Esophagus muscularis mucosa (tissue), 4 donors: ENCODE results near the gene CORO7. TPM values are rescaled to one million over a fixed set of nuclear protein-coding genes. Genes with fewer than 3 reads are reported as not detected.
A peak's percentile ranks its signal among the peaks of the same experiment; 100 is the strongest.

Experiments used
- DNase-seq: peaks from one replicate; pipeline ENCODE4 v3.0.0-alpha.2; 2017; ENCODE audit errors: extremely low spot score
- H3K27ac ChIP-seq, 4 donors: fragments of 200-600 bp; sonication (generic); replicated peaks in 1 of 4; 1 replicate in 3 of 4; 2 replicates in 1 of 4; pipeline ENCODE4 v1.5.1; 2016 to 2019; ENCODE audit warnings: mild to moderate bottlenecking in 1 of 4
- H3K27me3 ChIP-seq, 4 donors: fragments of 200-600 bp; sonication (generic); one replicate each; pipeline versions ENCODE4 v1.5.1 to v1.6.0; 2016 to 2019
- H3K36me3 ChIP-seq, 4 donors: fragments of 200-600 bp; sonication (generic); one replicate each; pipeline ENCODE4 v1.5.1; 2016 to 2019
- H3K4me1 ChIP-seq, 4 donors: fragments of 200-600 bp; sonication (generic); one replicate each; pipeline ENCODE4 v1.5.1; 2016 to 2019
- H3K4me3 ChIP-seq, 4 donors: fragments of 200-600 bp; sonication (generic); 1 replicate in 2 of 4; 2 replicates in 2 of 4; pipeline ENCODE4 v1.5.1; 2016 to 2019; ENCODE audit warnings: mild to moderate bottlenecking in 4 of 4, moderate library complexity in 1 of 4
- H3K9me3 ChIP-seq, 4 donors: fragments of 200-600 bp; sonication (generic); 1 replicate in 3 of 4; 2 replicates in 1 of 4; pipeline ENCODE4 v1.5.1; 2016 to 2019
- CTCF ChIP-seq, 3 experiments: fragments of 200-600 bp in 2 of 3; fragments of 450-650 bp in 1 of 3; sonication (generic) in 2 of 3; IDR thresholded peaks; one replicate each; pipeline ENCODE4 v1.5.1; 2017 to 2019; ENCODE audit warnings: antibody characterized with exemption in 3 of 3, mild to moderate bottlenecking in 2 of 3, moderate library complexity in 1 of 3
- EP300 ChIP-seq: sonication (generic); formaldehyde crosslinking; IDR thresholded peaks from one replicate; pipeline ENCODE4 v1.6.1; 2017; ENCODE audit warnings: antibody characterized with exemption
- POLR2A ChIP-seq: fragments of 450-650 bp; IDR thresholded peaks from one replicate; pipeline ENCODE4 v1.6.1; 2017; ENCODE audit warnings: antibody characterized with exemption, moderate library complexity, mild to moderate bottlenecking, low read depth
- POLR2AphosphoS5 ChIP-seq, 2 donors: sonication (generic); formaldehyde crosslinking; IDR thresholded peaks; one replicate each; pipeline ENCODE4 v1.6.1; 2017; ENCODE audit warnings: antibody characterized with exemption in 2 of 2
- WGBS: methylation state at CpG from one replicate; pipeline ENCODE4 v1.1.5; 2018; 5-methylcytosine and 5-hydroxymethylcytosine counted together
- intact Hi-C: fragments of 100-400 bp; cut with DNase I; formaldehyde crosslinking; loops from one replicate; pipeline ENCODE4 v1.15.1; 2023
- total RNA-seq, 4 donors: library from RNA; depleted of rRNA; stranded (reverse); fragments of >200 nt; gene quantifications; one replicate each; pipeline versions ENCODE4 v1.1.0 to v1.2.1, GENCODE V29; 2016

The CORO7 gene
- total RNA-seq, 4 donors from 2014 or later = 11.6 to 24.6 (median 21.3) TPM

GRCh38 chr16:4412854-4413253 lies 3.5 kb downstream of the CORO7 start:
- DNase-seq = no peak
- H3K9me3 ChIP-seq = no peaks in the 10 kb centered on the region
- no peak overlapping the region for H3K27ac ChIP-seq
- intact Hi-C loops = no loop called here
- WGBS = 91% methylated on average over 4 of the region's 4 CpGs
- H3K36me3 ChIP-seq = peaks cover 0 to 41% (median 35%) of the 10 kb centered on the region in 4 donors
- no peak overlapping the region for H3K4me3 ChIP-seq
- no peaks in the 10 kb centered on the region for H3K27me3 ChIP-seq
- H3K4me1 ChIP-seq = peaks cover 17 to 74% (median 66%) of the 10 kb centered on the region in 4 donors
- TF ChIP-seq CTCF (IDR thresholded peaks at IDR 0.05) (no peak), POLR2A (no peak), POLR2AphosphoS5 (IDR thresholded peaks at IDR 0.05) (no peak)

GRCh38 chr16:4412159-4412558 lies 4.2 kb downstream of the CORO7 start:
- Histone ChIP-seq H3K4me3 (no peak overlapping the region), H3K27me3 (no peaks in the 10 kb centered on the region), H3K9me3 (no peaks in the 10 kb centered on the region), H3K4me1 (peaks cover 17 to 73% (median 67%) of the 10 kb centered on the region in 4 donors), H3K36me3 (peaks cover 3 to 48% (median 42%) of the 10 kb centered on the region in 4 donors), H3K27ac (peak overlapping the region in 2 of 4 donors; percentile 19 to 32)
- intact Hi-C loops = no loop called here
- WGBS = 88% methylated on average over 5 of the region's 8 CpGs
- TF ChIP-seq POLR2AphosphoS5 (IDR thresholded peaks at IDR 0.05) (no peak), POLR2A (no peak), CTCF (IDR thresholded peaks at IDR 0.05) (no peak), EP300 (no peak)
- DNase-seq = no peak

GRCh38 chr16:4411684-4412083 lies 4.7 kb downstream of the CORO7 start:
- no peak for DNase-seq
- intact Hi-C loops = no loop called here
- WGBS = 72% methylated on average over 9 of the region's 16 CpGs
- H3K27me3 ChIP-seq = no peaks in the 10 kb centered on the region
- H3K4me3 ChIP-seq = no peak overlapping the region
- peak overlapping the region in 2 of 4 donors; percentile 19 to 32 for H3K27ac ChIP-seq
- H3K4me1 ChIP-seq = peaks cover 12 to 69% (median 62%) of the 10 kb centered on the region in 4 donors
- TF ChIP-seq POLR2A (no peak), CTCF (IDR thresholded peaks at IDR 0.05) (no peak), POLR2AphosphoS5 (IDR thresholded peaks at IDR 0.05) (no peak), EP300 (no peak)
- no peaks in the 10 kb centered on the region for H3K9me3 ChIP-seq
- H3K36me3 ChIP-seq = peaks cover 5 to 53% (median 47%) of the 10 kb centered on the region in 4 donors

GRCh38 chr16:4410335-4411075 lies 5.9 kb downstream of the CORO7 start:
- no peak for DNase-seq
- Histone ChIP-seq H3K4me3 (no peak overlapping the region), H3K9me3 (no peaks in the 10 kb centered on the region), H3K36me3 (peaks cover 10 to 64% (median 58%) of the 10 kb centered on the region in 4 donors), H3K27ac (no peak overlapping the region), H3K4me1 (peaks cover 9 to 66% (median 57%) of the 10 kb centered on the region in 4 donors), H3K27me3 (no peaks in the 10 kb centered on the region)
- TF ChIP-seq CTCF (IDR thresholded peaks at IDR 0.05) (no peak), EP300 (no peak), POLR2AphosphoS5 (IDR thresholded peaks at IDR 0.05) (peak in 1 of 2 donors; percentile 9), POLR2A (no peak)
- intact Hi-C loops = no loop called here
- WGBS = 63% methylated on average over 15 of the region's 15 CpGs
